HG02798 (cell line): ENCODE data around the gene STX3.

Experiments used
- ATAC-seq: cut with Tn5 transposase; IDR thresholded peaks from one replicate; pipeline ENCODE4 v1.9.1; 2021; ENCODE audit warnings: mild to moderate bottlenecking; ENCODE audit not compliant: unreplicated experiment, poor library complexity

Gene STX3

GRCh38 chr11:59754859-59755700 is at the start of gene STX3:
STX3 (plus strand) TSS chr11:59755376; CDS start chr11:59755606, 230 bp downstream.
- ATAC-seq = peak; percentile 80

DNA sequence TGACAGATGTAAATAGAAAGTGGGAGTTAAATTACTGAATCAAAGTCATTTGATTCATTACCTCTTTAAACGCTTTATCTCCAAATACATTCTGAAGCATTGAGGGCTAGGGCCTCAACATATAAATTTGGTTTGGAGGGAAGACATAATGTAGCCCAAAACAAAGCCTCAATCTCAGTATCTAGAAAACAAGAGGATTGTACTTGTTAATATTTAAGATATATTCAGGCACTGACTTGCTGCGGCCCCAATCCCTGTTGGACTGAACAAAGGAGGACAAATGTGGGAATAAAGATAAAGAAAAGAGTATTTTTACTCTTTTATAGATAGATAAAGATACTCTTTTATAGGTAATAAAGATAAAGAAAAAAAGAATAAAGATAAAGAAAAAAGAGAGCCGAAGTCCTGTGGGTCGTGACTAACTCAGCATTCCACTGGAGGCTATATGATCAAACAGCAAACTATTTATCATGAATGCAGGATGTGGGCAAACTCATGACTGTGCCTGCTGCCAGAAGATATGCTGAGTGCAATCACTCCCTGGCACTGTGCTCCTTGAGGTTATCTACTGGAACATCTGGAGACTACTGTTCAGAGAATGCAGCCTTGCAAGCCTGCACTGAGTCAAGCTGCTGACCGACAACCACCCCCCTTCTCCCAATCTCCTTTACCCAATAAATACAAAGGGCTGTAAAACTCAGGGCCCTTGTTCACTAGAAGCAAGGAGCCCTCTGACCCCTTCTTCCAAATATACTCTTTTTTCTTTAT is 48.5 kb upstream of the STX3 start:
- no peak for ATAC-seq

DNA sequence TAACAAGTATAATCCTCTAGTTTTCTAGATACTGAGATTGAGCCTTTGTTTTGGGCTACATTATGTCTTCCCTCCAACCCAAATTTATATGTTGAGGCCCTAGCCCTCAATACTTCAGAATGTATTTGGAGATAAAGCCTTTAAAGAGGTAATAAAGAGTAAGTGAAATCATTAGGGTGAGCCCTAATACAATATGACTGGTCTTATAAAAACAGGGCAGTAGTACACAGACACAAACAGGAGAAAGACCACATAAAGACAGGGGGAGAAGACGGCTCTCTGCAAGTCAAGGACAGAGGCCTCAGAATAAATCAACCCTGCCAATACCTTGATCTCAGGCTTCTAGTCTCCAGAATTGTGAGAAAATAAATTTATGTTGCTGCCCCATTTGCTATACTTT is 47.8 kb upstream of the STX3 start:
- ATAC-seq = no peak

DNA sequence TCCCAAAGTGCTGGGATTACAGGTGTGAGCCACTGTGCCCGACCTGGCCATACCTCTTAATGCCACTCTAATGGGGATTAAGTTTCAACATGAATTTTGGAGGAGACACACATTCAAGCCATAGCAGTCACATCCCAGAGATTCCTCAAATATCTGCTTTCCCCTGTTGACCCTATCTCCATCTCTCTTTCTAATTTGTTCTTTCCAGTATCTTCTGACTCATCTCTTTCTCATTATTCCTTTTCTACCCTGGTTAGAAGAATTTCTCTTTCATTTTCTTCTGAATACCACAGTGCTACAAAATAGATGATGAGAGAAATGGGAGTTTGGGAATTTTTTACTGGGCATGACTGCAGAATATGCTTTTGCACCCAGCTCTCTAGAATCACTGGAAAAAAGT is 46.6 kb upstream of the STX3 start:
- ATAC-seq = no peak

- no peak for ATAC-seq
These were observed 44.9 kb upstream of the STX3 start for GRCh38 chr11:59710136-59710847.

DNA sequence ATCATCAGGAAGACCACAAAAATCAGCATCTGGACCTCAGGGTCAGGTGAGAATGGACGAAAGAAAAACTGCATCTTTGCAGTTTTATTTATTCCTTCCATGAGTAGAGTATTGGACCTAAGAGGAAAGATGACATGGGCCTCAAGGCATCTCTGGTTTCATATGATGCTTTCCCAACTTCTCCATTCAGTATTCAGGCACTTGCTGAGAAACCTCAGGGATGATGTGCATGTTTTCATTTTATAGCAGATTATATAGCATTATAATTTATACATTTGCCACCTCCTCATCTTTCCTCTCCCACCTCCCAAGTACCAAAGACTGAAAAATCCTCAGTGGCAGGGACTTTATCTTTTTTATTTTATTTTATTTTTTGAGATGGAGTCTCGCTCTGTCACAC is 41.4 kb upstream of the STX3 start, which contains the start of gene OR10V1:
TSS of gene OR10V1 (minus strand) at position 101 of the 400 bp plus-strand sequence. CDS start at position 101, 0 bp downstream.
- no peak for ATAC-seq

DNA sequence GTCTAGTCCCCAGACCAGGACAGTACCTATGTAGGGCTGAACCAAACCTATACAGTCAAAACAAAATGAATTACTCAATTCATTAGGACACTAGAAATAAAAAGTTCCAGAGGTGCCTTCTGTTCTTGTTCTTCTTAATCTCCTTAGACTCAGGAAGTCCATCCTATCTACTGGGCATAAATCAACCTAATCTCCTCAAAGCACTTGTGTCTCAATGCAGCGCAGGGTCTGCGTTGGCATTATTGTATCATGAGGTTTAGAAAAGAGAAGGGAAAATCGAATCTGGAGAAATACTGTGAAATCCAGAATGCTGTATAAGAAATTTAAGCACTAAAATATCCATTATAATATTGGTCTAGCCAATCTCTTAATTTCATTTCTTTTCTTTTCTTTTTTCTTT is 39.1 kb upstream of the STX3 start:
- no peak for ATAC-seq

GRCh38 chr11:59719556-59719955 is 35.6 kb upstream of the STX3 start:
- ATAC-seq = no peak

GRCh38 chr11:59724066-59724465 is 31.1 kb upstream of the STX3 start:
- no peak for ATAC-seq

DNA sequence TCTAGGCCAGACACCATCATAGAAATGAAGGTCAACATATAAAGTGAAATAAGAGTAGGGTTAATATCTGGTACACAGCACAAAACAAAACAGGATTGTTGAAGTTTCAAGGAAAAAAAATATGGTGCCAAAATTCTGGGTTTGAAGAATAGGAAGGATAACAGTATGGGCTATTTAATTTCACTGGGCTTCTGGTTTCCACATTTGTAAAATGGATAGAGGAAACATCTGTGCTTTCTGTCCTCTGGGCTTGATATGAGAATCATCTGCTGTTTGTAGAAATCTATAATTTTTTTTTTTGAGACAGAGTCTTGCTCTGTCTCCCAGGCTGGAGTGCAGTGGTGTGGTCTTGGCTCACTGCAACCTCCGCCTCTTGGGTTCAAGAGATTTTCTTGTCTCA is 27.8 kb upstream of the STX3 start:
- no peak for ATAC-seq

DNA sequence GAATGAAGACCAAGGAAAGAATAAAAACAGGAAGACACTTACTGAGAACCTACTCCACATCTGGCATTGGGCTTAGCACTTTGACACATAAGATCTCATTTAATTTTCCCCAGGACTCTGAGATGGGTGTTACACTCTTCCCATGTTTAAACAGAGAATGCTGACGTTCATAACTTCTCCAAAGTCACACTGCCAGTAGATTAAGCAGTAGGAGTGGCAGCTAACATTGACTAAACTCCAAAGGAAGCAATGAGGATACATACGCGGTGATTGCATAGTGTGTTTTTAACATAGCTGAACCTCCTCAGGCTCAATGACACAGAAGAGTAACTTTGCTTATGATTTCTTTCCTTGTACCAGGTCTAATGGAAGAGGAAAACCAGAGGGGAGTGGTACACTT is 27.0 kb upstream of the STX3 start:
- no peak for ATAC-seq

- ATAC-seq = no peak
These were observed 26.3 kb upstream of the STX3 start for GRCh38 chr11:59728913-59729312.

DNA sequence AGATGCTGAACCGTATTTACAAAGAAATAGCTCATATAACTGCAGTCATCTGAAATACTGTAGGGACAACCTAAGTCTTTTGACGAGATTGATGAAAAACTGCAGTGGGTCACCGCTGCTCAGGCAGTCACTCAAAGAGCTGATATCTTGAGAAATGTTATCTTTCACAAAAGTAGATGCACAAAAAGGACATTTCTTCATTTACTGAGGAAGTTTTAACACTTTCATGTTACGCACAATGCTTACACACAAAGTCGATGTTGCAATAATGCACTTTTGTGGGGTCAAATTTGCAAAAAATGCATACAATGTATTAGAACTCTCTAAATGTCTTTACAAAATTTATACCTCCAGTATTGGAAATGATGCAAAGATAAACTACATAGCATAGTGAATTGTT is 25.3 kb upstream of the STX3 start:
- no peak for ATAC-seq

DNA sequence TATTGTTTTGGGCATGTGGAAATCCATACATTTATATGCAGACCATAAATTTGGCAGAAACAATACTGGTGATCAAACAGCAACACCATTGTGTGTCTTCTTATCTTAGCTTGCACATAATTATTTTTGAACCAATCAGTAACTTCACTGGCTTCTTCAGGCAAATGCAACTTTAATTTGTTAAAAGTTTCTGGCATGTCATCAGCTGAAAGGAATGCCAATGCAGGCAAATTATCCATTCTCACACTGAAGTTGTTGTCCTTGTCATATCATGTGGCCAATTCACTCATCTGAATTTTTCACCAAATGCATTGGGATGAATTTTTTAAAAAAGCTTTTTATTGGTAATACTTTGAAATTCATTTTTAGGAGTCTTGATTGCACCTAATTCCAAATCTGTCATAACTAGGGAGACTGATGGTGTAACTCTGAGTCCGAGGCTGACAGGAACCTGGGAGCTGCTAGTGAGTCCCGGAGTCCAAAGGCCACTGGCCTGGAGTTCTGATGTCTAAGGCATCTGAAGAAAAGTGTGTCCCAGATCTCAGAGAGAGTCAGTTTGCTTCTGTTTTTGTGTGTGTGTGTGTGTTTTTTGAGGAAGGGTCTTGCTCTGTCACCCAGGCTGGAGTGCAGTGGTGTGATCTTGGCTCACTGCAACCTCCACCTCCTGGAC is 24.1 kb upstream of the STX3 start:
- no peak for ATAC-seq

DNA sequence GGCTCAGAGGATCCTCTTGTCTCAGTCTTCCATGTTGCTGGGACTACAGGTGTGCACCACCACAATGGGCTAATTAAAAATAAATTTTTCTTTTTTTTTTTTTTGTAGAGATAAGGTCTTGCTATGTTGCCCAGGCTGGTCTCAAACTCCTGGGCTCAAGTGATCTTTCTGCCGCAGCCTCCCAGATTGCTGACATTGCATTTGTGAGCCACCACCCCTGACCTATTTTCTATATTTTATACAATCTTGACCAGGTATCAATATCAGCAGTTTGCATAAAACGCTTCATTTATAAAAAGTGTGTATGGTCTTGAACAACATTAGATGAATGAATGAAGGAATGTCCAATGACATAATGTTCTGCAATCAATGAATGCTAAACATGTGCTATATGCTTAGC is 9.1 kb upstream of the STX3 start:
- ATAC-seq = no peak

DNA sequence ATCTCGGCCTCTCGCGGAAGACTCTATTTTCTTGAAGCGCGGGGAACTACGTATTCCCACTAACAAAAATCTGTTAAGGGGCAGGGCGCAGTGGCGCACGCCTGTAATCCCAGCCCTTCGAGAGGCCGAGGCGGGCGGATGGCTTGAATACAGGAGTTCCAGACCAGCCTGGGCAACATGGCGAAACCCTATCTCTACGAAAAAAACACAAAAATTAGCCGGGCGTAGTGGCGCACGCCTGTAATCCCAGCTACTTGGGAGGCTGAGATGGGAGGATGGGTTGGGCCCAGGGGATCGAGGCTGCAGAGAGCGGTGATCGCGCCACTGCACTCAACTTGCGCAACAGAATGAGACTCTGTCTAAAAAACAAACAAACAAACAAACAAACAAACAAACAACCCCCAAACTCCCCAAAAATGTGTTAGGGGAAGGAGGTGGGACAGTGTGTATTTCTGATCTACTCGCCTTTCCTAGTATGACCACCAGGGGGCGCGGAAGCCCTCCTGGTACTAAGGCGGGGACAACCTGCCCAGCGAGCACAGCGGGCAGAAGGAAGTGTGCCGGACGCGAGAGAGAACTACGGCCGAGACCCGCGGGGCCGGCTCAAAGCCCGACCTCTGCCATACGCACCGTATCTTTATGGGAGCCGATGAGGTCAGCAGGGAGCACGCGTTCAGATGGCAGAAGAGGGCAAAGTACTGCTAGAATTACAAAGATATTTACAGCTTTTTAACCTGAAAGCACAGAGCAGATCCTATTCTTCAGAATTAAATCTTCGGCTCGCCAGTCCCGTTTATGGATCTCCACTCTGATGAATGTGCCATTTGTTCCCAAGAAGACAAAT is 1.3 kb upstream of the STX3 start:
- peak; percentile 83 for ATAC-seq

- peak; percentile 19 for ATAC-seq
These were observed 700 bp upstream of the STX3 start for GRCh38 chr11:59754494-59754858.

DNA sequence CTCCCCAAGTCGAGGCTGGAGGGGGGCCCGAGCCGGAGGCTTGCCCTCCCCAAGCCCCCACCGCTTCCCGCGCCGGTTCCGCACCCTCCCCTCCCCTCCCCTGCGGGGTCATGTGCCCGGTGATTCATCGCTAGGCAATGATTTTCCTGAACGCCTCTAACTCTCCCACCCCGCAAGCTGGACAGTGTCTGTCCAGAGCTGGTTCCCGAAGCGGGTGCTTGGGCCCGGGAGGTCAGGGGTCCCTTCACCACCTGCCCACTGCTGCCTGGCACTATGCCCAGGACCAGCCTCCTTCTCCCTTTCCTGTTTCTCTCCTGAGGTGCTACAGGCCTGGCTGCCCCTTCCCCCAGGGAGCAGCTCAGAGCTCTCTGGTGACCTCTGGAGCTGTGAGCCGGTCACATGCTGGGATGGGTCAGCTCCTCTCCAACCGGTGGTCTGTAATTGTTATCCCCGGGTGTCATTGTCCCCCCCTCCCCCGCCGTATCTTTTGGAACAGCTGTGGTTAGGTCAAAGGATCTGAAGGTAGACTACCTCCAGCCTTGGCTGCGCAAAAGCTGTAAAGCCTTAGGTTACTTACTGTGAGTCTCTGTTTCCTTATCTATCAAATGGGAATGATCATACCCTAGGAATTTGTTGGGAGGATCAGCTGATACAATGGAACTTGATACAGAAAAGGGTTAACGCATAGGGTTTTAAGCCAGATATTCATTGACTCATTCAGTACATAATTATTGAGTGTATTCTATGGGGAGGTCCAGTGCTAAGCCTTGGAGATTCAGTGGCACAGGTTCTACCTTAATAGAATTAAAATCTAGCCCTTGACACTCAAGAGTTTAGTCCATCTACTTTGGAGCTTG is 753 bp downstream of the STX3 start:
- no peak for ATAC-seq

- ATAC-seq = no peak
These were observed 1.3 kb downstream of the STX3 start for GRCh38 chr11:59756558-59756840.
